Suprapubic skin (tissue), 4 donors: ENCODE measurements around the gene POLR2B. TPM values are rescaled to one million over a fixed set of nuclear protein-coding genes. Genes with fewer than 3 reads are reported as not detected.
A peak's percentile ranks its signal among the peaks of the same experiment; 100 is the strongest.

Experiments used
- DNase-seq, 2 donors: peaks; one replicate each; pipeline ENCODE4 v3.0.0-alpha.2; 2019; ENCODE audit warnings: low spot score in 2 of 2
- H3K27ac ChIP-seq: fragments of 200-600 bp; sonication (generic); one replicate; pipeline ENCODE4 v1.5.1; 2019
- H3K27me3 ChIP-seq: fragments of 200-600 bp; sonication (generic); one replicate; pipeline ENCODE4 v1.5.1; 2019
- H3K36me3 ChIP-seq: fragments of 200-600 bp; sonication (generic); one replicate; pipeline ENCODE4 v1.5.1; 2019
- H3K4me1 ChIP-seq: fragments of 200-600 bp; sonication (generic); one replicate; pipeline ENCODE4 v1.5.1; 2019
- H3K4me3 ChIP-seq: fragments of 200-600 bp; sonication (generic); one replicate; pipeline ENCODE4 v1.5.1; 2019; ENCODE audit warnings: mild to moderate bottlenecking
- H3K9me3 ChIP-seq: fragments of 200-600 bp; sonication (generic); one replicate; pipeline ENCODE4 v1.5.1; 2019
- CTCF ChIP-seq, 2 donors: fragments of 200-600 bp in 1 of 2; fragments of 450-650 bp in 1 of 2; sonication (generic) in 1 of 2; IDR thresholded peaks; one replicate each; pipeline ENCODE4 v1.5.1; 2016 to 2019; ENCODE audit warnings: antibody characterized with exemption in 2 of 2, mild to moderate bottlenecking in 1 of 2, moderate library complexity in 1 of 2
- EP300 ChIP-seq: sonication (generic); formaldehyde crosslinking; IDR thresholded peaks from one replicate; pipeline ENCODE4 v1.6.1; 2017; ENCODE audit warnings: antibody characterized with exemption
- POLR2A ChIP-seq, 2 donors: fragments of 450-650 bp; IDR thresholded peaks; one replicate each; pipeline ENCODE4 v1.6.1; 2017; ENCODE audit warnings: antibody characterized with exemption in 2 of 2, mild to moderate bottlenecking in 2 of 2, moderate library complexity in 2 of 2
- POLR2AphosphoS5 ChIP-seq, 3 donors: sonication (generic); formaldehyde crosslinking; IDR thresholded peaks; one replicate each; pipeline ENCODE4 v1.6.1; 2017; ENCODE audit warnings: antibody characterized with exemption in 3 of 3
- WGBS: methylation state at CpG from one replicate; pipeline ENCODE4 v1.1.5; 2018; 5-methylcytosine and 5-hydroxymethylcytosine counted together
- total RNA-seq, 4 donors: library from RNA; depleted of rRNA; stranded (reverse); fragments of >200 nt; gene quantifications; one replicate each; pipeline ENCODE4 v1.1.0, GENCODE V29; 2016

POLR2B gene
- total RNA-seq, 4 donors from 2014 or later: 55.5 to 111 (median 61.5) TPM

DNA sequence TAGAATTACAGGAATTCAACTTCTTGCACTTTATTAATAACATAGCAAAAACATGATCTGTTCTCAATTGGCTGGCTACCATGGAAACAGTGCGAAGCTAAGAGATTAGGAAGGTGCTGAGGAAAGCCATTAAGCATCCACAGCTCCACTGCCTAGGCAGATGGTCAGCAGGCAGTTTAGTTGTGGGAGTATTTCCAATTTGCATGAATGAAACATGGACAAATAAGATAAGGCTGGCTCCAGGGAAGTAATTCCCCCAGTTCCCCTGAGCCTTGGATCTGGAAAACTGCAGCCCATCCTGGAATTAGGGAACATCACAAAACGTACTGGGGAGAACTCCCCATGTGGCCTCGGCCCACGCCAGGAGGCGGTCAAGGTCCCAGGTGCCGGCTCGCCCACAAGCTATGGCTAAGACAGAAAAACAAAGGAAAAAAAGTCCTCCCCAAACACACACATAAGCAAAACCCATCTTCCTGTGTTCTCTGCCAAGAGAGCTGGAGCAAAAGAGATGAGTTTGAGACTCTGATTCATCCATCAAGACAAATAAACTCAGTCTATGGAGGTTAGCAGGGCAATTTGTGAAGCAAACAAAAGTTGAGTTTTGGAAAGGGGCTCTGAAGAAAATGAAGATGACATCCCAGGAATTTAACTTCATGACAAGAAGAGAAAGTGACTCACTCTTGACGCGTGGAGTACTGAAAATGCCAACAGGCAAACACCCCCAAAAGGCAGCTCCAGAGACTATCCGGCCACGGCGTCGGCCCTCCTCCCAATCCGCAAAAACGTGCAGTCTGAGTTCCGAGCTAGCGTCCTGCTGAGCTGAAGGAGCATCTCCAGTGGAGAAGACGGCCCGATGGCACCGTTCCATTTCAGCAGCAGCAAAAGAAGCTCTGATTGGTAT, 86.4 kb downstream of the POLR2B start:
- WGBS: 56% methylated on average over 20 of the region's 20 CpGs
- Histone ChIP-seq H3K4me3 (no peak overlapping the region), H3K9me3 (no peaks in the 10 kb centered on the region), H3K27ac (peak overlapping the region; percentile 64), H3K27me3 (no peaks in the 10 kb centered on the region), H3K4me1 (peaks cover 22% of the 10 kb centered on the region), H3K36me3 (no peaks in the 10 kb centered on the region)
- DNase-seq: no peak
- no peak for TF ChIP-seq POLR2AphosphoS5 (IDR thresholded peaks at IDR 0.05)
- TF ChIP-seq CTCF (IDR thresholded peaks at IDR 0.05): no peak
- TF ChIP-seq POLR2A (IDR thresholded peaks at IDR 0.05): no peak
- no peak for TF ChIP-seq EP300

GRCh38 chr4:57065730-57066482, 87.2 kb downstream of the POLR2B start:
- no peak overlapping the region for H3K4me3 ChIP-seq
- 68% methylated on average over 5 of the region's 5 CpGs for WGBS
- DNase-seq: no peak

GRCh38 chr4:57068237-57068981, 89.7 kb downstream of the POLR2B start:
- TF ChIP-seq CTCF (IDR thresholded peaks at IDR 0.05) (no peak), POLR2AphosphoS5 (IDR thresholded peaks at IDR 0.05) (no peak), EP300 (no peak), POLR2A (IDR thresholded peaks at IDR 0.05) (no peak)
- H3K36me3 ChIP-seq: no peaks in the 10 kb centered on the region
- no peaks in the 10 kb centered on the region for H3K27me3 ChIP-seq
- no peak for DNase-seq
- peaks cover 28% of the 10 kb centered on the region for H3K4me1 ChIP-seq
- no peak overlapping the region for H3K4me3 ChIP-seq
- WGBS: 63% methylated on average over 8 of the region's 8 CpGs
- H3K9me3 ChIP-seq: no peaks in the 10 kb centered on the region
- H3K27ac ChIP-seq: no peak overlapping the region

More at GRCh38 chr4:57065730-57066482, 87.2 kb downstream of the POLR2B start:
- Histone ChIP-seq H3K27ac (peak overlapping the region; percentile 64), H3K9me3 (no peaks in the 10 kb centered on the region), H3K4me1 (peaks cover 22% of the 10 kb centered on the region), H3K36me3 (no peaks in the 10 kb centered on the region), H3K27me3 (no peaks in the 10 kb centered on the region)
- no peak for TF ChIP-seq POLR2A (IDR thresholded peaks at IDR 0.05)
- no peak for TF ChIP-seq POLR2AphosphoS5 (IDR thresholded peaks at IDR 0.05)
- no peak for TF ChIP-seq CTCF (IDR thresholded peaks at IDR 0.05)
- TF ChIP-seq EP300: no peak

GRCh38 chr4:57070461-57070860, 91.8 kb downstream of the POLR2B start:
- no peak for TF ChIP-seq CTCF (IDR thresholded peaks at IDR 0.05)
- TF ChIP-seq POLR2AphosphoS5 (IDR thresholded peaks at IDR 0.05): no peak
- Histone ChIP-seq H3K4me1 (peaks cover 24% of the 10 kb centered on the region), H3K4me3 (no peak overlapping the region), H3K36me3 (no peaks in the 10 kb centered on the region), H3K27ac (no peak overlapping the region), H3K9me3 (no peaks in the 10 kb centered on the region), H3K27me3 (no peaks in the 10 kb centered on the region)
- 75% methylated on average over 2 of the region's 2 CpGs for WGBS
- no peak for DNase-seq
